Measurements from ENCODE around the gene PROZ. TPM values are rescaled to one million over a fixed set of nuclear protein-coding genes. Genes with fewer than 3 reads are reported as not detected.
A peak's percentile ranks its signal among the peaks of the same experiment; 100 is the strongest.

PROZ gene
- total RNA-seq, 1 donor from 2014 or later, result not detected

DNA sequence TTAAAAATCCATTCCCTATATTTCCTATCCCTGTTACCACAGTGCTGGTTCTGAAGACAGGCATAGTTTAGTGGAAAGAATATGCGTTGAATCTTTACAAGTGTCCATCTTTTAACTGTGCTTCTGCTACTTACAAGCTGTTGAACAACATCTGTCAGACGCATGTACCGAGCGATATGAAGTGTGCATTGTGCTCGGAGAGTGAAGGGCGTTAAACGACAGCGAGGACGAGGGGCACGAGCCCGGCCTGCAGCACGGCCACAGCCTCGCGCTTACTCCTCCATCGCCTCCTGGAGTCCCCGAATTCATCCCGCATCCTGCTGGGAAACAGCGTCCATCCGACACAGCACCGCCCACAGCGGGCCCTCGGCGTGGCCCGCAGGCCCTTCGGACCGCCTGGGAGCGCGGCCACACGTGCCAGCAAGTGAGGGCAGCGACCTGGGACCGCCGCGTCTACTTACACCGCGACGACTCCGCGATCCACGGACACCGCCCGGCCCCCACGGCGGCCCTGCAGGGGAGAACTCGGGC lies 49.5 kb downstream of the PROZ start:
- no peak for DNase-seq (ENCODE audit: low spot score)
- intact Hi-C loops (cut with micrococcal nuclease), result loop anchor here (2.0 to 5.0 kb wide), 3 partner anchors 53 to 924 kb away; partner anchors contain the start of genes LAMP1 and RASA3
- H3K27ac Mint-ChIP-seq, result peak overlapping the region; percentile 53
- peaks cover 42% of the 10 kb centered on the region for H3K4me1 Mint-ChIP-seq (ENCODE audit: low read depth)
- peak overlapping the region; percentile 82 for H3K4me3 Mint-ChIP-seq (ENCODE audit: low read depth)
- peaks cover 48% of the 10 kb centered on the region for H3K36me3 Mint-ChIP-seq (ENCODE audit: low read depth)
- no peaks in the 10 kb centered on the region for H3K27me3 Mint-ChIP-seq (ENCODE audit: low read depth)
- H3K9me3 Mint-ChIP-seq, result no peaks in the 10 kb centered on the region

DNA sequence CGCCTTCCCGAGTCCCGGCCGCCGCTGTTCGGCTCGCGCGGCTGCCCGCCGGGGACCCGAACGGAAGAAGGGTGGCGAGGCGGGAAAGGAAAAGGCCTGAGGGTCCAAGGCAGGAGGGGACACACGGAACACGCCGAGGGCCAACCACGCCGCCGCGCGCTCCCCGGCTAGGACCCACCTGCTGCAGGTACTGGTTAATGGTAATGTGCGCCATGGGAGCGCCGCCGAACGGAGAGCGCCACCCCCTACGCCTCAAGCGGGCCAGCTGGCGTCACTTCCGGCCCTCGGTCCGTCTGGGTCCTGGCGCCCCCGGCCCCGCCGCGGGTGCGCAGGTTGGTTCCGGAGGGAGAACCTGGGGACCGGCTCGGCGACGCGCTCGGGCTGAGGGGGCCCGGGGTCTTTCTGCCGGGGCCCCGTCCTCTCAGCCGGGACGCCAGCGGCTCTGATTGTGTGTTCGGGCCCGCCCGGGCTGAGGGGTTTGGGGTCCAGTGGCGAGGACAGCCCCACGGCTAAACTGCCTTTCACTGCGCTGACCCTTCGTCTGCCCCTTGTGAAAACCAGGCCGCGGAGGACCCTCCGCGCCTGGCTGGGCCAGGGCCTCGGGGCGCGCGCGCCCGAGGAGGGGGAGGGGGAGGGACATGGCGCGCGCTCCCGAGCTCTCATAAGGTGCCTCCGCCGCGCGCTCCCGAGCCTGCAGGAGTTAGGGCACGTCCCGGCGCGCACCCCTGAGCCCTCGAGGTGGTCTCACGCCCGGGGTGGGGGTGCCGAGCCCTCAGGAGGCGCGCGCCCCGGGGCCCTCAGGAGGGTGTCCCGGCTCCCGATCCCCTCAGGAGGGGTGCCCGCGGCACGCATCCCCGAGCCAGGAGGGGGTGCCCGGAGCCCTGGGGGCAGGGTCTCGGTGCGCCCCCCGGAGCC lies 50.2 kb downstream of the PROZ start, which contains the start of gene PCID2:
Gene PCID2, minus strand, starts transcription at position 249 of the 915 bp plus-strand sequence. Its CDS starts 35 bp downstream, at position 214.
- peaks cover 45% of the 10 kb centered on the region for H3K4me1 Mint-ChIP-seq (ENCODE audit: low read depth)
- no peaks in the 10 kb centered on the region for H3K27me3 Mint-ChIP-seq (ENCODE audit: low read depth)
- H3K36me3 Mint-ChIP-seq (ENCODE audit: low read depth), result peaks cover 52% of the 10 kb centered on the region
- peak within 1 kb of the TSS; percentile 82 for H3K4me3 Mint-ChIP-seq (ENCODE audit: low read depth)
- peak within 1 kb of the TSS; percentile 53 for H3K27ac Mint-ChIP-seq
- H3K9me3 Mint-ChIP-seq, result no peaks in the 10 kb centered on the region
- intact Hi-C loops (cut with micrococcal nuclease), result loop anchor here (2.0 to 5.0 kb wide), 3 partner anchors 54 to 924 kb away; partner anchors contain the start of genes LAMP1 and RASA3
- peak; percentile 87 for DNase-seq (ENCODE audit: low spot score)

DNA sequence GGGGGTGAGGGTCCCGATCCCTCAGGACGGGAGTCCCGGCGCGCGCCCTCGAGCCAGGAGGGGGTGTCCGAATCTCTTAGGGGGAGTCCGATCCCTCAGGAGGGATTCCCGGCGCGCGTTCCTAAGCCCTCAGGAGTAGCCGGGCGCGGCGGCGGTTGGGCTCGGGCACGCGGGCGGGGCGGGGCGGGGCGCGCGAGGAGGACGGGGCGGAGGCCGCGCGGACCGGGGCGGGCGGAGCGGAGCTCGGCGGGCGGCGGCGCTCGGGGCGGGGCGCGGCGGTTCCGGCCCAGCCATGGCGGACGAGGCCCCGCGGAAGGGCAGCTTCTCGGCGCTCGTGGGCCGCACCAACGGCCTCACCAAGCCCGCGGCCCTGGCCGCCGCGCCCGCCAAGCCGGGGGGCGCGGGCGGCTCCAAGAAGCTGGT lies 50.9 kb downstream of the PROZ start, which contains the start of gene CUL4A:
Gene CUL4A, plus strand, starts transcription at position 278 of the 423 bp plus-strand sequence. Its CDS starts 15 bp downstream, at position 293.
- Mint-ChIP-seq H3K9me3 (no peaks in the 10 kb centered on the region), H3K27me3 (ENCODE audit: low read depth) (no peaks in the 10 kb centered on the region), H3K27ac (peak within 1 kb of the TSS; percentile 79), H3K4me1 (ENCODE audit: low read depth) (peaks cover 50% of the 10 kb centered on the region), H3K36me3 (ENCODE audit: low read depth) (peaks cover 57% of the 10 kb centered on the region), H3K4me3 (ENCODE audit: low read depth) (peak within 1 kb of the TSS; percentile 84)
- intact Hi-C loops (cut with micrococcal nuclease), result loop anchor here (2.0 to 5.0 kb wide), 3 partner anchors 55 to 923 kb away; partner anchors contain the start of genes LAMP1 and RASA3
- DNase-seq (ENCODE audit: low spot score), result peak; percentile 68

DNA sequence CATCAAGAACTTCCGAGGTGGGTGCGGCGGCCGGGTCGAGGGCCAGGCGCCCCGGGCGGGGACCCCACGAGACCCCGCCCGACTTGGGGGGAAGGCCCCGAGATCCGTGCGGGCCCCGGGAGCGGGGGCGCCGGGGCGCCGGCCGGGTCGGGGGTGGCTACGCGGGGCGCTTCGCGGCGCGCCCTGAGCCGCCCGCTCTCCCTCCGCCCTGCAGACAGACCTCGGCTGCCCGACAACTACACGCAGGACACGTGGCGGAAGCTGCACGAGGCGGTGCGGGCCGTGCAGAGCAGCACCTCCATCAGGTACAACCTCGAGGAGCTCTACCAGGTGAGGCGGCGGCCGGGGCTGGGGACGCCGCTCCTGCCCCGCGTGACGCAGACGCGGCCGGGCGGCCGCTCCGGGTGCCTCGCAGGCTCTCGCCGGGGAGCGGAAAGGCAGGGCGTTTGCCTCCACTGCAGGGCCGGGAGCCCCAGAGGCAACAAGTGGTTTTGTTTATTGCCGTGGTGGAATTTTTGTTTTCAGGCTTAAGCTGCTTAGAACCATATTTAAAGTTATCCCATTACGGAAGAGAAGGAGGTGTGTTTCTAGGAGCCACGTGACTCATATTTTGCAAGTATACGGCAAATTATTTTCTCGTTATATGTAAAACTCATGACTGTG lies 51.4 kb downstream of the PROZ start:
- Mint-ChIP-seq H3K4me1 (ENCODE audit: low read depth) (peaks cover 49% of the 10 kb centered on the region), H3K36me3 (ENCODE audit: low read depth) (peaks cover 56% of the 10 kb centered on the region), H3K27ac (peak overlapping the region; percentile 79), H3K4me3 (ENCODE audit: low read depth) (peak overlapping the region; percentile 84), H3K27me3 (ENCODE audit: low read depth) (no peaks in the 10 kb centered on the region), H3K9me3 (no peaks in the 10 kb centered on the region)
- DNase-seq (ENCODE audit: low spot score), result peak; percentile 74
- intact Hi-C loops (cut with micrococcal nuclease), result loop anchor here (2.0 to 5.0 kb wide), 3 partner anchors 55 to 922 kb away; partner anchors contain the start of genes LAMP1 and RASA3

DNA sequence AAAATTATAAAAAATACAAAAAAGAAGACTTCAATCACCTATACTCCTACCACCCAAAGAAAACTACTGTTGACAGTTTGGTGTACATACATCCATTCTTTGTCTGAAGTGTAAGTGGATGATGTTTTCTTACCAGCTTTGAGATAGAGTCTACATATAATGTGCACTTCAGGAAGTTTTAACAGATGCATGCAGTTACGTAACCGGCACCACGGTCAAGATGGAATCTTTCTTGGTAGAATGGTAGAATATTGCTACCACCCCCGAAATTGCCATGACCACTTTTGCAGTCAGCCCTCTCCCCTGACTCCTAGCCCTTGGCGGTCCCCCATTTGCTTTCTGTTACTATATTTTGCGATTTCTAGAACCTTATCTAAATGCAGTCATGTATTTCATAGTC lies 52.4 kb downstream of the PROZ start:
- H3K4me3 Mint-ChIP-seq (ENCODE audit: low read depth), result peak overlapping the region; percentile 79
- intact Hi-C loops (cut with micrococcal nuclease), result no loop called here
- peaks cover 40% of the 10 kb centered on the region for H3K4me1 Mint-ChIP-seq (ENCODE audit: low read depth)

DNA sequence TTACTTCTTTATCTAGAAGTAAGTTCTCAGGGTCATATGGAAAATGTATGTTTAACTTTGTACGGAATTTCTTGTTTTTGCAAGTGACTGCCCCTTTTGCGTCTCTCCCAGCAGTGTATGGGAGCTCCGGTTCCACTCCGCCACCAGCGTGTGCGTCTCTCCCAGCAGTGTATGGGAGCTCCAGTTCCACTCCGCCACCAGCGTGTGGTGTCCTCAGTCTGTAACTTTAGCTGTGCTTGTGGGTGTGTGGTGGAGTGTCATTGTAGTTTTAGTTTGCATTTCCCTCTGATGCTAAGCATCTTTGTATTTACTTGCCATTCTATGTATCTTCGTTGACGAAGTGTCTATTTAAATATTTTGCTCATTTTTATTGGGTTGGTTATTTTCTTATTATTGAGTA lies 53.3 kb downstream of the PROZ start:
- Mint-ChIP-seq H3K27me3 (ENCODE audit: low read depth) (no peaks in the 10 kb centered on the region), H3K4me1 (ENCODE audit: low read depth) (peaks cover 31% of the 10 kb centered on the region)
- intact Hi-C loops (cut with micrococcal nuclease), result no loop called here

More for the DNA sequence above, 52.4 kb downstream of the PROZ start:
- Mint-ChIP-seq H3K9me3 (no peaks in the 10 kb centered on the region), H3K27me3 (ENCODE audit: low read depth) (no peaks in the 10 kb centered on the region), H3K27ac (no peak overlapping the region), H3K36me3 (ENCODE audit: low read depth) (peaks cover 48% of the 10 kb centered on the region)
- no peak for DNase-seq (ENCODE audit: low spot score)

DNA sequence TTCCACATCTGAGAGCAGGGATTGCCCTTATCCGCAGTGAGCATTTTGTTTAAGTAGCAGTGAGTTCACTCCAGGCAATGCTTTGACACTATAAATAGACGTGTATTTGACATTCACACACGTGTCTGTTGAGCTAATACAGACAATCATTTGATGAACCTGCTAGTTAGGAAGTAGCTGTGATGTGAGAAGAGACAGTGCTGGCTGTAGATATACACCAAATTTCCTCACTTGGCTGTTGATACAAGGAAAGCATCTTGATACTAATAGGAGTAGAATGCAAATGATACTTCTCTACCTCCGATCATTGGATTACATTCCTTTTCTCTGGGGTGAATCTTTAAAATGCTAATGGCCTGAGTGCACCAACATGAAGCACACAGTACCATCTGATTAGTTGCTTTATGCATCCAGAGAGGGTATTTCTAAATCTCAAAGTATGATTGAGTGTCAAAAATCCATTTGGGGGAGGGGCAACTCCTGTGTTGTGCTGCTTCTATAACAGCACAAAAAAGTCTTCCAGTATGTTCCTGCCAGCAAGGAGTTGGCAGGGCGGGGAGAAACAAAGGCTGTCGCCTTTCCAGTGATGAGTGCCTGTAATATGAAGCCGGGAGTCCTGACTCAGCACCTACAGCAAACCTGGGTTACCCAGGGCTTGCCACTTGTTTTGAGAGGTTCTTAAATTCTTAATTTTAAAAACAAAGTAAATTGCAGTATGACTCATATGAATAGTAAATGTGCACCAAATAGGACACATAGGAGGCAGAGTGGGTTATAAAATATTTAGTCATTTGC lies 58.0 kb downstream of the PROZ start:
- no peak for DNase-seq (ENCODE audit: low spot score)
- peaks cover 20% of the 10 kb centered on the region for H3K4me1 Mint-ChIP-seq (ENCODE audit: low read depth)
- peaks cover 42% of the 10 kb centered on the region for H3K36me3 Mint-ChIP-seq (ENCODE audit: low read depth)
- no peak overlapping the region for H3K4me3 Mint-ChIP-seq (ENCODE audit: low read depth)
- intact Hi-C loops (cut with micrococcal nuclease), result no loop called here
- no peak overlapping the region for H3K27ac Mint-ChIP-seq
- H3K27me3 Mint-ChIP-seq (ENCODE audit: low read depth), result no peaks in the 10 kb centered on the region
- no peaks in the 10 kb centered on the region for H3K9me3 Mint-ChIP-seq

More for the DNA sequence above, 53.3 kb downstream of the PROZ start:
- no peaks in the 10 kb centered on the region for H3K9me3 Mint-ChIP-seq
- peaks cover 38% of the 10 kb centered on the region for H3K36me3 Mint-ChIP-seq (ENCODE audit: low read depth)
- H3K27ac Mint-ChIP-seq, result peak overlapping the region; percentile 78
- H3K4me3 Mint-ChIP-seq (ENCODE audit: low read depth), result peak overlapping the region; percentile 79
- DNase-seq (ENCODE audit: low spot score), result no peak

DNA sequence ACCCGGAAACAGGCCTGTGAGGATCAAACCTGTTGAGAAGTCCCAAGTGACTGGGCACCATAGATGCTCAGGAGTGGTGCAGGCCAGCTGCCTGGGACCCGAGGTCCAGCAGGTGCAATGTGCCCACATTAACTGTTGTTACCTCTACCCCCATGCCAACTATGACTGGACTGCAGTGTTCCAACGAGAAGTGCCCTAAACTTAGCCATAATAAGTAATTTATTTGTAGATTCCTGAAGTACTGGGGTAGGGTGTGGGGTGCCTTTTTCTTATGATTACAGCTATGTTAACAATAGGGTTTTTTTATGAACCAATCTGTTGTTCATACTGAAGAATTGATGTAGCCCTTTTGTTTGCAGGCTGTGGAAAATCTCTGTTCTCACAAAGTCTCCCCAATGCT lies 60.1 kb downstream of the PROZ start:
- H3K9me3 Mint-ChIP-seq, result no peaks in the 10 kb centered on the region
- no peak overlapping the region for H3K27ac Mint-ChIP-seq
- H3K4me3 Mint-ChIP-seq (ENCODE audit: low read depth), result no peak overlapping the region
- H3K36me3 Mint-ChIP-seq (ENCODE audit: low read depth), result peaks cover 41% of the 10 kb centered on the region
- H3K27me3 Mint-ChIP-seq (ENCODE audit: low read depth), result no peaks in the 10 kb centered on the region
- DNase-seq (ENCODE audit: low spot score), result no peak
- intact Hi-C loops (cut with micrococcal nuclease), result no loop called here
- peaks cover 12% of the 10 kb centered on the region for H3K4me1 Mint-ChIP-seq (ENCODE audit: low read depth)

DNA sequence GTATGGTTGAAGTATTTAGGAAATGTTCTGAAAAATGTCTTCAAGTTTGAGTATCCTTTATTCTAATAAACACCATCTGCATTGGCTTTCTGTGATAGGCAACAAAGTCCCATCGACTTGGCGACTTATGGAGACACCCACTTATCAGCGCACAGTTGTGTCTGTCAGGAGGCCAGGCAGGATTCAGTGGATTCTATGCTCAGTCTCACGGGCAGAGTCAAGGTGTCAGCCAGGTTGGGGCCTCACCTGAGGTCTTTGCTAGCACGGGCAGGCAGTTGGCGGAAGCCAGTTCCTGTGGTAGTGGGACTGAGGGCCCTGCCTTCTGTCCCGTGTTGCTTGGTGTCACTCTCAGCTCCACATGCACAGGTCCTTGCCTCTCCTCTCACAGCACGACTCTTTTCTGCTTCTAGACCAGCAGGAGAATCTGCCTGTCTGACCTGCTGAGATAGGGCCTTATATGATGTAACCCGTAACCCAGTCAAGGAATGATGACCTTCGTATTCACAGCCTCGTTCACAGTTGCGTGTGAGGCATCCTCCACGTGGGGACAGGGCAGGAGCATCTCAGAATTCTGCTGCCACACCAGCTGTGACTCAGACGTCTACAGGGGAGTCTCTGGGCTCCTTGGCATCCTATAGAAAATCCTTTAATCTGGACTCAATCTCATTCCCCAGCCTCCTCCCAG lies 61.0 kb downstream of the PROZ start:
- Mint-ChIP-seq H3K4me3 (ENCODE audit: low read depth) (no peak overlapping the region), H3K36me3 (ENCODE audit: low read depth) (peaks cover 42% of the 10 kb centered on the region), H3K4me1 (ENCODE audit: low read depth) (peaks cover 6% of the 10 kb centered on the region), H3K9me3 (no peaks in the 10 kb centered on the region), H3K27ac (no peak overlapping the region), H3K27me3 (ENCODE audit: low read depth) (no peaks in the 10 kb centered on the region)
- intact Hi-C loops (cut with micrococcal nuclease), result no loop called here
- no peak for DNase-seq (ENCODE audit: low spot score)

DNA sequence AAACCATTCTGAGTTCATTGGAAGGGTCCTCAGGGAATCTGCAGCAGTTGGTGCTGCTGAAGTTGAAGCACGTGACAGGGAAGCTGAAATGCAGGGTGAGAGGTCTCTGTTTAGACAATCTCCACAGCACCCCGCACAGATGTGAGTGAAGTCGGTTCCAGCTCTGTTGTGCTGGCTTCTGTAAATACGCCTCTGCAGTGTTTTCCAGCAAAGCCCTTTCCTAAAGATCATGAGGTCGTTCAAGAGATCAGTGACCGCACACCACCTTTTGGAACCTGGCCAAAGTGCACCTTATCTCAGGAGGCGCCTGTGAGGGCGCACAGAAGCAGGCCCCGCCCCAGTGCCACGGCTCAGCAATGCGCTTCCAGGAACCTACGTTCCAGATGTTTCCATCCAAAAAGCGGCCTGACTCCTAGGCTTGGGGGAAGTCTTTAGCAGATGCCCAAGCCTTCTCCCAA lies 61.7 kb downstream of the PROZ start:
- Mint-ChIP-seq H3K9me3 (no peaks in the 10 kb centered on the region), H3K4me1 (ENCODE audit: low read depth) (peaks cover 6% of the 10 kb centered on the region), H3K4me3 (ENCODE audit: low read depth) (no peak overlapping the region), H3K27me3 (ENCODE audit: low read depth) (no peaks in the 10 kb centered on the region), H3K27ac (no peak overlapping the region), H3K36me3 (ENCODE audit: low read depth) (peaks cover 49% of the 10 kb centered on the region)
- intact Hi-C loops (cut with micrococcal nuclease), result no loop called here
- no peak for DNase-seq (ENCODE audit: low spot score)

DNA sequence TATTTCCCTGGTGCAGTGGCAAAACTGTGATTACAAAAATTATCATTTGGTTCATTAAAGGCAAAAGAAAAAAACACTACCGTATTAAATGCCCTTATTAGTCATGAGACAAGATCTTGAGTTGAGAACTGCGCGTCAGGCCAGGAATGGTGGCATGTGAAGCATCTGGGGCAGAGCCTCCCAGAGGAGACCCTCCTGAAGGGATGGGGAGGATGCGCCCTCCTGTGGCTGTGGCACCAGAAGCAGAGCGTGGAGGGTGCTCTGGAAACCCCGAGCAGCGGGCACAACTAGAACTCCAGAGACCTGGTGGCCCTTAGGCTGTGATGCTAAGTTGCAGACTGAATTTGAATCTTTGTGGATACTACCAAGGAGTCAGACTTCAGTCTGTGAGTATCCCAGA lies 62.4 kb downstream of the PROZ start:
- intact Hi-C loops (cut with micrococcal nuclease), result no loop called here
- Mint-ChIP-seq H3K4me1 (ENCODE audit: low read depth) (peaks cover 6% of the 10 kb centered on the region), H3K27ac (no peak overlapping the region), H3K9me3 (no peaks in the 10 kb centered on the region), H3K27me3 (ENCODE audit: low read depth) (no peaks in the 10 kb centered on the region), H3K36me3 (ENCODE audit: low read depth) (peaks cover 50% of the 10 kb centered on the region), H3K4me3 (ENCODE audit: low read depth) (no peak overlapping the region)
- DNase-seq (ENCODE audit: low spot score), result no peak

Data from activated T-helper 2 cell treated with anti-CD3 and anti-CD28 coated beads, Interferon-gamma antibody, Interleukin-2, Interleukin-4, amounts not matched to agents 10 μg/mL and 5 μg/mL and 100 μg/mL, durations not matched to agents 14 hours and 24 hours and 36 hours (primary cell).